HFFc6 (cell line): ENCODE results near the gene BRAF. TPM values are rescaled to one million over a fixed set of nuclear protein-coding genes. Genes with fewer than 3 reads are reported as not detected.
"Not testable (repeated sequence)": the region's sequence is repeated elsewhere in the genome, so short reads cannot be mapped to it uniquely, and the experiment has no call there.

Source experiments
- DNase-seq: peaks from one replicate; pipeline ENCODE4 v3.0.0-alpha.2; 2018
- H3K27ac Mint-ChIP-seq: 2 replicates; pipeline ENCODE4 v1.8.0; 2020; ENCODE audit warnings: mild to moderate bottlenecking, mixed read lengths
- H3K27me3 Mint-ChIP-seq: 2 replicates; pipeline ENCODE4 v1.8.0; 2021; ENCODE audit warnings: mild to moderate bottlenecking, moderate library complexity, mixed read lengths; ENCODE audit not compliant: insufficient read depth
- H3K36me3 Mint-ChIP-seq: 2 replicates; pipeline ENCODE4 v1.8.0; 2021; ENCODE audit warnings: low read depth, mixed read lengths
- H3K4me1 Mint-ChIP-seq: 2 replicates; pipeline ENCODE4 v1.8.0; 2020; ENCODE audit warnings: low read depth, mixed read lengths
- H3K4me3 Mint-ChIP-seq: 2 replicates; pipeline ENCODE4 v1.8.0; 2020; ENCODE audit warnings: mild to moderate bottlenecking, moderate library complexity, mixed read lengths
- H3K9me3 Mint-ChIP-seq: 2 replicates; pipeline ENCODE4 v1.8.0; 2020; ENCODE audit warnings: mild to moderate bottlenecking, mixed read lengths
- total RNA-seq, 6 experiments: library from RNA; stranded (reverse); fragmentation: NEBNext Ultra II Directional; extraction: Animal tissue kit (Norgen Biotek cat#: 25700); gene quantifications; 2 replicates in 1 of 6; 3 replicates in 5 of 6; pipeline ENCODE4 v1.2.3, GENCODE V29; 2021
- TF ChIP-seq, protein P1 (sequence below): fragments of 200-600 bp; sonication (generic); IDR thresholded peaks from 2 replicates; pipeline ENCODE4 v1.5.0; 2021; ENCODE audit warnings: antibody characterized with exemption, mild to moderate bottlenecking

The BRAF gene
- total RNA-seq, 6 experiments from 2014 or later, result 20.3 to 24.2 (median 22.8) TPM

DNA sequence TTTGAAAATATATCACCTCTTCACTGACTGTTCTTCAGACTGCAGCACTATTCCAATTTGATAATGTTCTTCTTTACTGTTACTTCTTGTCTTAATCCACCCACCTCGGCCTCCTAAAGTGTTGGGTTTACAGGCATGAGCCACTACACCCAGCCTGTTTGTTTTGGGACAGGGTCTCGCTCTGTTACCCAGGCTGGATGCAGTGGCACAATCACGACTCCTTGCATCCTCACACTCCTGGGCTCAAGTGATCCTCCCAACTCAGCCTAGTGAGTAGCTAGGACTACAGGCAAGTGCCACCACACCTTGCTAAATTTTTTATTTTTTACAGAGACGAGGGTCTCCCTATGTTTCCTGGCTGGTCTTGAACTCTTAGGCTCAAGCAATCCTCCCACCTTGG is 150.4 kb downstream of the BRAF start:
- no peaks in the 10 kb centered on the region for H3K9me3 Mint-ChIP-seq
- H3K27ac Mint-ChIP-seq, result no peak overlapping the region
- TF ChIP-seq, protein P1, sequence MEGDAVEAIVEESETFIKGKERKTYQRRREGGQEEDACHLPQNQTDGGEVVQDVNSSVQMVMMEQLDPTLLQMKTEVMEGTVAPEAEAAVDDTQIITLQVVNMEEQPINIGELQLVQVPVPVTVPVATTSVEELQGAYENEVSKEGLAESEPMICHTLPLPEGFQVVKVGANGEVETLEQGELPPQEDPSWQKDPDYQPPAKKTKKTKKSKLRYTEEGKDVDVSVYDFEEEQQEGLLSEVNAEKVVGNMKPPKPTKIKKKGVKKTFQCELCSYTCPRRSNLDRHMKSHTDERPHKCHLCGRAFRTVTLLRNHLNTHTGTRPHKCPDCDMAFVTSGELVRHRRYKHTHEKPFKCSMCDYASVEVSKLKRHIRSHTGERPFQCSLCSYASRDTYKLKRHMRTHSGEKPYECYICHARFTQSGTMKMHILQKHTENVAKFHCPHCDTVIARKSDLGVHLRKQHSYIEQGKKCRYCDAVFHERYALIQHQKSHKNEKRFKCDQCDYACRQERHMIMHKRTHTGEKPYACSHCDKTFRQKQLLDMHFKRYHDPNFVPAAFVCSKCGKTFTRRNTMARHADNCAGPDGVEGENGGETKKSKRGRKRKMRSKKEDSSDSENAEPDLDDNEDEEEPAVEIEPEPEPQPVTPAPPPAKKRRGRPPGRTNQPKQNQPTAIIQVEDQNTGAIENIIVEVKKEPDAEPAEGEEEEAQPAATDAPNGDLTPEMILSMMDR, result no peak
- no peaks in the 10 kb centered on the region for H3K27me3 Mint-ChIP-seq
- no peak overlapping the region for H3K4me3 Mint-ChIP-seq
- H3K36me3 Mint-ChIP-seq, result 0 out of 2 replicates have a peak, but pooled peaks cover 4% of the 10 kb centered on the region
- no peak for DNase-seq
- peaks cover 17% of the 10 kb centered on the region for H3K4me1 Mint-ChIP-seq

DNA sequence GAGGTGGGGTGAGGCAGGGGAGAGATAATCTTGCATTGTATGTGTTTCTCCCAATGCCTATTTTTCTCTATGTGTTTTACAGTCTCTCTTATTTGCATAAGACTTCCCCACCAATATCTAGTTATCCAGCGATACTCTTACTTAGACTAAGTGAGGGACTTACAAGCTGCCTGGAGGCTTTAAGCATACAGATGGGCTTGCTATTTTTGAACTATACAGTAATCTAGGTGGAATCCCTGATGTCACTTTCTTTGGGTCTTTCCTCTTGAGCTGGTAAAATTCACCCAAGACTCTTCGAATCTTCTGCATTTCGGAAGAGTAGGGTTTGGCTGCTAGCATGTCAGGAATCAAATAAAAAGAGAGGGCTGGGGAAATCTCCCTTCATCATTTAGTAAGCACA is 151.6 kb downstream of the BRAF start:
- no peak overlapping the region for H3K27ac Mint-ChIP-seq
- DNase-seq, result peak; percentile 3
- H3K9me3 Mint-ChIP-seq, result no peaks in the 10 kb centered on the region
- H3K4me3 Mint-ChIP-seq, result no peak overlapping the region
- TF ChIP-seq, protein P1, result no peak
- no peaks in the 10 kb centered on the region for H3K27me3 Mint-ChIP-seq
- peaks cover 17% of the 10 kb centered on the region for H3K4me1 Mint-ChIP-seq
- H3K36me3 Mint-ChIP-seq, result 0 out of 2 replicates have a peak, but pooled peaks cover 4% of the 10 kb centered on the region

DNA sequence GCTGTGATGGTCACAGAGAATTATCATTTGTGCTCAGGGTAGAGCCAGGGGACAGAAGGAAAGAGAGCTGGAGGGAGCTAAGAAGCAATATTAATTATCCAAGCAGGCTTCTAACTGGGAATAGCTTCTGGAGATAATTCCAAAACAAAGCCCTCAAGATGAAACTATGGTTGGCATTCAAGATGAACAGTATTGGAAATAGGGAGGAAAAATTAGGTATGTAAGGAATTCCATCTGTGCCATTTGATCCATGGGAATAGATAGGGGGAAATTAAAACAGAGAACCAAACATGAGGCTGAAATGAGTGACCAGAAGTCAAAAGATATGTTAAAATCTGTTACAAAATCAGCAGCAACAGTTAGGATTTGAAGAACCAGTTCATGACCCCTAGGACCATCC is 152.9 kb downstream of the BRAF start:
- no peak overlapping the region; the same call in 1 of the 2 replicates for H3K27ac Mint-ChIP-seq
- peaks cover 8% of the 10 kb centered on the region for H3K36me3 Mint-ChIP-seq
- no peaks in the 10 kb centered on the region for H3K9me3 Mint-ChIP-seq
- H3K27me3 Mint-ChIP-seq, result no peaks in the 10 kb centered on the region
- H3K4me1 Mint-ChIP-seq, result peaks cover 17% of the 10 kb centered on the region
- no peak overlapping the region for H3K4me3 Mint-ChIP-seq
- TF ChIP-seq, protein P1, result no peak
- no peak for DNase-seq

DNA sequence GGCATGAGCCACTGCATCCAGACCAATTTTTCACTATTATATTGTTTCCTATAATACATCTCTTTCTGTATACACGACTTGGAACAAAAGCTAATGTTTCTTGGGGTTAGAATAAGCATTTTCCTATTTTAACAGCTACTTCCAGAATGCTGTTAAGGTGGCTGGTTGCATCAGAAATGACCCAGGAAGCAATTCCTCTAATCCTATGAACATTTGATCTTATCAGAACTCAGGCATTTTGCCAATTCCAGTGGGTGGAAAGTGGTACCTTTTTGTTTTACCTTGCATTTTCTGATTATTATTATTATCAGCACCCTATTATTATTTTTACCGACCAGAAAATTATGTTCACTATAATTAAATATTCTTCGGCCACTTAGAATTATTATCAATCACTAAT is 154.9 kb downstream of the BRAF start:
- no peak overlapping the region for H3K27ac Mint-ChIP-seq
- TF ChIP-seq, protein P1, result no peak
- no peaks in the 10 kb centered on the region for H3K27me3 Mint-ChIP-seq
- DNase-seq, result no peak
- peaks cover 17% of the 10 kb centered on the region for H3K4me1 Mint-ChIP-seq
- H3K36me3 Mint-ChIP-seq, result peaks cover 9% of the 10 kb centered on the region
- no peak overlapping the region for H3K4me3 Mint-ChIP-seq
- no peaks in the 10 kb centered on the region for H3K9me3 Mint-ChIP-seq

DNA sequence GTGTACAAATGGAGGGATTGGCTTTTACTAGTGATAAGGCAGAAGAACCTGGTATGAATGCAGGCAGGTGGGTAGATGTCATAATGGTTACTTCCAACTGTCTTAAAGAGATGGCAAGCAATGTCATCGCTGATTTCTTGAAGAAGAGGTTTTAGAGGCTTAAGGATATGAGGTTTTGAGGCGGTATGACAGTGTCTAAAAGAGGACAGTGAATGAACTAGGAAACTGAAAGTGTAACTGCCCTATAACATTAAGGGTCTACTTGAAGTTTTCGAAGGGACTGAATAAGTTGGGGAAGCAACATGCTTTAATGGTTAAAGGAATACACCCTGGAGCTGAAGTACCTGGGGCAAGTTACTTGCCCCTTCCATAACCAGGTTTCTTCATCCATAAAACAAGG is 157.3 kb downstream of the BRAF start:
- H3K27me3 Mint-ChIP-seq, result no peaks in the 10 kb centered on the region
- TF ChIP-seq, protein P1, result no peak
- peaks cover 9% of the 10 kb centered on the region for H3K36me3 Mint-ChIP-seq
- no peaks in the 10 kb centered on the region for H3K9me3 Mint-ChIP-seq
- H3K4me3 Mint-ChIP-seq, result no peak overlapping the region
- peaks cover 9% of the 10 kb centered on the region; the same call in 1 of the 2 replicates for H3K4me1 Mint-ChIP-seq
- no peak overlapping the region for H3K27ac Mint-ChIP-seq
- DNase-seq, result no peak

DNA sequence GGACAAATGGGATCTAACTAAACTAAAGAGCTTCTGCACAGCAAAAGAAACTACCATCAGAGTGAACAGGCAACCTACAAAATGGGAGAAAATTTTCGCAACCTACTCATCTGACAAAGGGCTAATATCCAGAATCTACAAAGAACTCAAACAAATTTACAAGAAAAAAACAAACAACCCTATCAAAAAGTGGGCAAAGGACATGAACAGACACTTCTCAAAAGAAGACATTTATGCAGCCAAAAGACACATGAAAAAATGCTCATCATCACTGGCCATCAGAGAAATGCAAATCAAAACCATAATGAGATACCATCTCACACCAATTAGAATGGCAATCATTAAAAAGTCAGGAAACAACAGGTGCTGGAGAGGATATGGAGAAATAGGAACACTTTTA is 159.3 kb downstream of the BRAF start:
- not testable (repeated sequence) for H3K4me1 Mint-ChIP-seq, H3K27ac Mint-ChIP-seq, H3K9me3 Mint-ChIP-seq, H3K27me3 Mint-ChIP-seq, DNase-seq, H3K4me3 Mint-ChIP-seq
- peaks cover 10% of the 10 kb centered on the region for H3K36me3 Mint-ChIP-seq

DNA sequence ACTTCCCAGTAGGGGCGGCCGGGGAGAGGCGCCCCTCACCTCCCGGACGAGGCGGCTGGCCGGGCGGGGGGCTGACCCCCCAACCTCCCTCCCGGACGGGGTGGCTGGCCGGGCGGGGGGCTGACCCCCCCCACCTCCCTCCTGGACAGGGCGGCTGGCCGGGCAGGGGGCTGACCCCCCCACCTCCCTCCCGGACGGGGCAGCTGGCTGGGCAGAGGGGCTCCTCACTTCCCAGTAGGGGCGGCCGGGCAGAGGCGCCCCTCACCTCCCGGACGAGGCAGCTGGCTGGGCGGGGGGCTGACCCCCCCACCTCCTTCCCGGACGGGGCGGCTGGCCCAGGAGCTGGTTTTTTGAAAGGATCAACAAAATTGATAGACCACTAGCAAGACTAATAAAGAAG is 161.6 kb downstream of the BRAF start:
- H3K9me3 Mint-ChIP-seq, DNase-seq, H3K27ac Mint-ChIP-seq, H3K27me3 Mint-ChIP-seq, H3K4me1 Mint-ChIP-seq, H3K4me3 Mint-ChIP-seq: not testable (repeated sequence)
- peaks cover 21% of the 10 kb centered on the region for H3K36me3 Mint-ChIP-seq

DNA sequence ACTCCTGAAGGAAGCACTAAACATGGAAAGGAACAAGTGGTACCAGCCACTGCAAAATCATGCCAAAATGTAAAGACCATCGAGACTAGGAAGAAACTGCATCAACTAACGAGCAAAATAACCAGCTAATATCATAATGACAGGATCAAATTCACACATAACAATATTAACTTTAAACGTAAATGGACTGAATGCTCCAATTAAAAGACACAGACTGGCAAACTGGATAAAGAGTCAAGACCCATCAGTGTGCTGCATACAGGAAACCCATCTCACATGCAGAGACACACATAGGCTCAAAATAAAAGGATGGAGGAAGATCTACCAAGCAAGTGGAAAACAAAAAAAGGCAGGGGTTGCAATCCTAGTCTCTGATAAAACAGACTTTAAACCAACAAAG is 163.4 kb downstream of the BRAF start:
- not testable (repeated sequence) for H3K27me3 Mint-ChIP-seq

More for the DNA sequence above, 163.4 kb downstream of the BRAF start:
- H3K9me3 Mint-ChIP-seq, H3K4me3 Mint-ChIP-seq, H3K27ac Mint-ChIP-seq, DNase-seq, H3K4me1 Mint-ChIP-seq: not testable (repeated sequence)
- H3K36me3 Mint-ChIP-seq, result peaks cover 12% of the 10 kb centered on the region
